Pancreas (tissue), 10 donors: Measurements from ENCODE around the gene MKKS. TPM values are rescaled to one million over a fixed set of nuclear protein-coding genes. Genes with fewer than 3 reads are reported as not detected.

Experiments
- ATAC-seq, 4 donors: fragments of 200-7000 bp; cut with Tn5 transposase; one replicate each; pipeline versions ENCODE4 v1.8.0 to v1.9.1; 2020; ENCODE audit warnings: mild to moderate bottlenecking in 4 of 4, moderate library complexity in 4 of 4
- DNase-seq, 6 donors: peaks; one replicate each; pipeline ENCODE4 v3.0.0-alpha.2; 2020
- FAIRE-seq: peaks from 2 replicates; lab custom pipeline; 2012; peaks lifted over from hg19 to GRCh38; lab: Jason Lieb, UNC
- H3K27ac ChIP-seq, 4 donors: fragments of 200-600 bp; sonication (generic); 1 replicate in 3 of 4; 2 replicates in 1 of 4; pipeline versions ENCODE4 v1.5.0 to v1.8.0; 2020
- H3K27me3 ChIP-seq, 4 donors: fragments of 200-600 bp; one replicate each; pipeline ENCODE4 v1.8.0; 2021
- H3K36me3 ChIP-seq, 3 donors: fragments of 200-600 bp; sonication (generic) in 1 of 3; one replicate each; pipeline versions ENCODE4 v1.5.0 to v1.8.0; 2020 to 2021
- H3K4me1 ChIP-seq, 3 donors: fragments of 200-600 bp; one replicate each; pipeline ENCODE4 v1.8.0; 2021
- H3K4me3 ChIP-seq, 4 donors: fragments of 200-600 bp; sonication (generic) in 2 of 4; one replicate each; pipeline versions ENCODE4 v1.5.0 to v1.8.0; 2020 to 2021
- H3K9me3 ChIP-seq, 4 donors: fragments of 200-600 bp; one replicate each; pipeline ENCODE4 v1.8.0; 2021
- WGBS, 2 donors: extraction: QIAGEN DNeasy Blood & Tissue Kit; methylation state at CpG; one replicate each; pipeline ENCODE4 v1.1.7; 2013; 5-methylcytosine and 5-hydroxymethylcytosine counted together
- intact Hi-C, 3 donors: fragments of 100-400 bp; cut with DNase I; formaldehyde crosslinking; loops; one replicate each; pipeline versions ENCODE4 v1.11.1 to v1.14.2; 2022
- polyA plus RNA-seq, 2 donors: library from polyadenylated mRNA; stranded (reverse); fragments of 200-250 nt; gene quantifications; one replicate each; pipeline ENCODE4 v1.2.3, GENCODE V29; 2013
- total RNA-seq, 6 donors: library from RNA; stranded (reverse); fragmentation: NEBNext Ultra II Directional in 4 of 6; extraction: Animal tissue kit (Norgen Biotek cat#: 25700) in 4 of 6; gene quantifications; one replicate each; pipeline versions ENCODE4 v1.2.1 to v1.2.4, GENCODE V29; 2021 to 2023
- TF ChIP-seq, protein P1 (sequence below), 4 donors: fragments of 200-600 bp; sonication (generic) in 3 of 4; IDR thresholded peaks; one replicate each; pipeline versions ENCODE4 v1.5.0 to v1.8.0; 2021; ENCODE audit warnings: antibody characterized with exemption in 4 of 4
- donor health status: healthy with polysubstance abuse.
- donor health status: DM: no; HTN: no; CAD: no; lungs with moderate emphysema.
- donor health status: DM: no; HTN: no; CAD: no.
- donor health status: control.
- donor health status: control.
- donor health status: Bipolar disorder and iron deficiency.
- donor health status: DM: yes; HTN: yes; CAD: no.
- donor health status: DM: no; HTN: no; CAD: no.
- donor health status: DM: no; HTN: no; CAD: no.
- donor health status: DM: yes; HTN: yes; CAD: no.

MKKS gene
- total and polyA plus RNA-seq, 8 donors = 5.3 to 15.3 (median 7.4) TPM

GRCh38 chr20:10438217-10438616, 4.2 kb upstream of the MKKS start:
- H3K4me3 ChIP-seq = no peak overlapping the region
- TF ChIP-seq, protein P1, sequence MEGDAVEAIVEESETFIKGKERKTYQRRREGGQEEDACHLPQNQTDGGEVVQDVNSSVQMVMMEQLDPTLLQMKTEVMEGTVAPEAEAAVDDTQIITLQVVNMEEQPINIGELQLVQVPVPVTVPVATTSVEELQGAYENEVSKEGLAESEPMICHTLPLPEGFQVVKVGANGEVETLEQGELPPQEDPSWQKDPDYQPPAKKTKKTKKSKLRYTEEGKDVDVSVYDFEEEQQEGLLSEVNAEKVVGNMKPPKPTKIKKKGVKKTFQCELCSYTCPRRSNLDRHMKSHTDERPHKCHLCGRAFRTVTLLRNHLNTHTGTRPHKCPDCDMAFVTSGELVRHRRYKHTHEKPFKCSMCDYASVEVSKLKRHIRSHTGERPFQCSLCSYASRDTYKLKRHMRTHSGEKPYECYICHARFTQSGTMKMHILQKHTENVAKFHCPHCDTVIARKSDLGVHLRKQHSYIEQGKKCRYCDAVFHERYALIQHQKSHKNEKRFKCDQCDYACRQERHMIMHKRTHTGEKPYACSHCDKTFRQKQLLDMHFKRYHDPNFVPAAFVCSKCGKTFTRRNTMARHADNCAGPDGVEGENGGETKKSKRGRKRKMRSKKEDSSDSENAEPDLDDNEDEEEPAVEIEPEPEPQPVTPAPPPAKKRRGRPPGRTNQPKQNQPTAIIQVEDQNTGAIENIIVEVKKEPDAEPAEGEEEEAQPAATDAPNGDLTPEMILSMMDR (IDR thresholded peaks at IDR 0.05) = no peak
- H3K27me3 ChIP-seq = no peaks in the 10 kb centered on the region
- DNase-seq = no peak
- no peaks in the 10 kb centered on the region for H3K9me3 ChIP-seq
- no peak overlapping the region for H3K27ac ChIP-seq
- no peak for FAIRE-seq
- ATAC-seq = no peak
- WGBS, 2 donors = 80 to 93% methylated on average over 4 of the region's 4 CpGs
- peaks cover 0 to 8% (median 0%) of the 10 kb centered on the region in 3 donors for H3K4me1 ChIP-seq
- intact Hi-C loops = no loop called here
- no peaks in the 10 kb centered on the region for H3K36me3 ChIP-seq

DNA sequence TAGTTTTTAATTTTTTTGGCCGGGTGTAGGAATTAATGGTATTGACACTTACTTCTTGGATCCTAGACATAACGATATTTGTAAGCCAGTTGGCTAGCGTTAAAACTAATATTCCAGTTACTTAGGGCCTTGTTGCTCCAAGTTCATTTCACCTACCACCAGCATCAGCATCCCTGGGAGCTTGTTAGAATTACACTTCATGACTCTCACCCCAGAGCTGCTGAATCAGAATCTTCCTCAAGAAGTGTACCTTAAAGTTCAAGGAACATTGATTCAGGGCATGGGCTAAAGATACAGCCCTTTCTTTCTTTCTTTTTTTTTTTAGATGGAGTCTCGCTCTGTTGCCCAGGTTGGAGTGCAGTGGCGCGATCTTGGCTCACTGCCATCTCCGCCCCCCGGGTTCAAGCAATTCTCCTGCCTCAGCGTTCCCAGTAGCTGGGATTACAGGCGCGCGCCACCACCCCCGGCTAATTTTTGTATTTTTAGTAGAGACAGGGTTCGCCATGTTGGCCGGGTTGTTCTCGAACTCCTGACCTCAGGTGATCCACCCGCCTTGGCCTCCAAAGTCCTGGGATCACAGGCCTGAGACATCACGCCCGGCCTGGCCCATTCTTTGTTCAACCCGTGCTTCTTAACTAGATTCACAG, 2.2 kb upstream of the MKKS start:
- Histone ChIP-seq H3K4me3 (peak overlapping the region in 2 of 4 donors; percentile 87), H3K27ac (peak overlapping the region in 1 of 4 donors; percentile 95), H3K36me3 (no peaks in the 10 kb centered on the region), H3K27me3 (no peaks in the 10 kb centered on the region), H3K9me3 (no peaks in the 10 kb centered on the region), H3K4me1 (peaks cover 0 to 12% (median 0%) of the 10 kb centered on the region in 3 donors)
- intact Hi-C loops = no loop called here
- peak in 2 of 6 donors; percentile 39 to 60 for DNase-seq
- WGBS, 2 donors = 93 to 94% methylated on average over 20 of the region's 20 CpGs
- no peak for FAIRE-seq
- TF ChIP-seq, protein P1 (IDR thresholded peaks at IDR 0.05) = no peak
- no peak for ATAC-seq

DNA sequence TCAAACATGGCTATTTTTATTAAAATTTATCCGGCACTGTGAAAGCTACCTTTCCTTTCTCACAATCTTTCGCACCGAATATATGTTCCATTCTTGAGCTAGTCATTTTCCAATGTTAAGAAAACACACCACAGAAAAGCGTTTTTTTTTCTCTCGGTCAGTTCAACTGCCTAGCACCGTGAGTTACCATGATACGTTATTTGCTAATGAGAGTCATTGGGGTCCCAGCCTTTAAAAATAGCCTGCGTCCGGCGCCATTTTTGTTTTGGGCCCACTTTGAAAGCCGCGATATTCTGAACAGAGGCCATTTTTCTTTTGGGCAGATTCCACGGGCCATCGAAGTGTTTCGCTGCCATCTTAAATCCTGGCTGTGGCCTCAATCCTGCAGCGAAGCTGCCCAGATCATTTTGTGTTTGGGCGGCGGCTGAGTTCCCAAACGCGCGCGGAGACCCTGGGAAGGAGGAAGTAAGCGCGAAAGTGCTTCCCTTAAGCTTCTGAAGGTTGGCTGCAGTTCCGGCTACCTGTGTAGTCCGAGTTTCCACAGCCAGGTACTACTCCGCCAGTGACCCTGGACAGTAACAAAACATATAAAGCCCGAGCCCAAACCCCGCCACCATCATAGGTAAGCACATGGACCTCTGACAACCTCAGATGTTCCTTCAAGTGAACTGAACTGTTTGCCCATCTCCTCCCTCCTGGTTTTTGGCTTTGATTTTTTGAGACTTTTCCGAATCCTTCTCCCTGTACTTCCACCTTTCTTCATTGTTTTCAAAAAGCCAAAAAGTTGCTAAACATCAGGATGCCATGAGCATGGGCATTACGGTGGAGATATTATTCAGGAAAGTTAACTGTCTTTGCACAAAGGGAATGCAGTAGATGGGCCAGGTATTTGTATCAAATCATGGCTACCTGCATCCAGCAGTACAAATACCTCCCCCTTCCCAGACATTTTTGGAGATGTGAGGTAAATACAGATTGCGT, 1.1 kb upstream of the MKKS start, which contains the start of gene SLX4IP:
SLX4IP (plus strand) TSS at position 474 of the 981 bp plus-strand sequence. CDS start 22,900 bp downstream, outside the sequence.
- TF ChIP-seq, protein P1 (IDR thresholded peaks at IDR 0.05) = no peak
- 0 to 1% methylated on average over 32 of the region's 32 CpGs for WGBS, 2 donors
- Histone ChIP-seq H3K4me1 (peaks cover 0 to 15% (median 0%) of the 10 kb centered on the region in 3 donors), H3K36me3 (no peaks in the 10 kb centered on the region), H3K4me3 (peak within 1 kb of the TSS; percentile 56 to 88 (median 87)), H3K27ac (peak within 1 kb of the TSS; percentile 77 to 95 (median 84)), H3K9me3 (no peaks in the 10 kb centered on the region), H3K27me3 (no peaks in the 10 kb centered on the region)
- FAIRE-seq = peak; percentile 92
- peak; percentile 85 to 96 (median 95) for DNase-seq
- intact Hi-C loops = no loop called here
- peak; percentile 81 to 89 (median 82) for ATAC-seq

DNA sequence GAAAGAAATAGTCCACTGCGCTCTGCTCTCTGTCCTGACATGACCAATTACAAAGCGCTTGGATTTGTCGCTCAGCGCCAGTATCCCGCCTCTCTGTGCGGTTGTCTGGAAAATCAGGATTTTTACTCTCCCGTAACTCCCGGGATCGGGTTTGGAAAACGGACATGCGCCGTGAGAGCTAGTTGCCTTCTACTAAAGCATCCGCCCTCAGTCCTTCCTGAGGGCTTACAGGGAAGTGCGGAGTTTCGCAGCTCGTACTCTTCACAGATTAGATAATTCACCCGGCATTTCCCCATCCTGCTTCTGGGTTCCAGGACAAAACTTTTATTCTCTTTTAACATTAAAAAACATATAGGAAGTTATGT, 427 bp upstream of the MKKS start:
- peaks cover 0 to 20% (median 0%) of the 10 kb centered on the region in 3 donors for H3K4me1 ChIP-seq
- H3K27me3 ChIP-seq = no peaks in the 10 kb centered on the region
- intact Hi-C loops = no loop called here
- FAIRE-seq (peak; percentile 80), ATAC-seq (peak; percentile 86 to 91 (median 87)), DNase-seq (peak; percentile 84 to 96 (median 92))
- peak overlapping the region; percentile 77 to 95 (median 84) for H3K27ac ChIP-seq
- no peaks in the 10 kb centered on the region for H3K36me3 ChIP-seq
- H3K9me3 ChIP-seq = no peaks in the 10 kb centered on the region
- TF ChIP-seq, protein P1 (IDR thresholded peaks at IDR 0.05) = no peak
- WGBS, 2 donors = 0% methylated on average over 17 of the region's 17 CpGs
- H3K4me3 ChIP-seq = peak overlapping the region; percentile 56 to 88 (median 87)
